Stimulated activated CD4-positive, alpha-beta T cell treated with anti-CD3 and anti-CD28 coated beads, Interleukin-2, amount 100 ng/mL, for 4 hours (primary cell): Measurements from ENCODE around the gene SYCP2.
"Not testable (repeated sequence)": the region's sequence is repeated elsewhere in the genome, so short reads cannot be mapped to it uniquely, and the experiment has no call there.

Experiments
- DNase-seq: peaks from one replicate; pipeline ENCODE4 v3.0.0-alpha.2; 2020; ENCODE audit warnings: low read depth

Gene SYCP2

GRCh38 chr20:59908855-59909254 is 24.6 kb downstream of the SYCP2 start:
- no peak for DNase-seq

DNA sequence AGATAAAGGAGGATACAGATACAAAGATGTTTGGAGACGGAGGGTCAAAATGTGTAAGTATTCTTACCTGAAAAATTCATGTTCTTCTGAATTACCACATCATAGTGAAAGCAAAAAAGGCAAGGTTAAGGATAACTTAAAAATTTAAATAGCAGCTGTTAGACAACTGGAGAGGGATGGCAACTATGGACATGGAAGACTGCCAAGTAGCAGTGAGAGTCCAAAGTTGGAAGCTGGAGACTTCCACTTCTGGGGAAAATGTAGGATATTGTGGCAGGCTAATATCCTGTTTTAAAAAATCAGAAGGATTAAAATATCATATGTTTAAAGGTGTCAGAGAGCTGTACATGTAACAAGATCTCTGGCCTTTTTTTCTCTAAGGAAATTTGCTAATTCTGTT is 29.8 kb downstream of the SYCP2 start:
- DNase-seq = no peak

- DNase-seq = no peak
Measured at GRCh38 chr20:59902470-59902869, 31.0 kb downstream of the SYCP2 start.

GRCh38 chr20:59895908-59896307 is 37.5 kb downstream of the SYCP2 start:
- no peak for DNase-seq

- DNase-seq = no peak
Measured at GRCh38 chr20:59891581-59891980, 41.9 kb downstream of the SYCP2 start.

DNA sequence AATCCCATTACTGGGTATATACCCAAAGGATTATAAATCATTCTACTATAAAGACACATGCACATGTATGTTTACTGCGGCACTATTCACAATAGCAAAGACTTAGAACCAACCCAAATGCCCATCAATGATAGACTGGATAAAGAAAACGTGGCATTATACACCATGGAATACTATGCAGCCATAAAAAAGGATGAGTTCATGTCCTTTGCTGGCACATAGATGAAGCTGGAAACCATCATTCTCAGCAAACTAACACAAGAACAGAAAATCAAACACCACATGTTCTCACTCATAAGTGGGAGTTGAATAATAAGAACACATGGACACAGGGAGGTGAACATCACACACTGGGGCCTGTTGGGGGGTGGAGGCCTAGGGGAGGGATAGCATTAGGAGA is 43.4 kb downstream of the SYCP2 start:
- DNase-seq = not testable (repeated sequence)

- DNase-seq = no peak
Measured at GRCh38 chr20:59888050-59888449, 45.4 kb downstream of the SYCP2 start.

- no peak for DNase-seq
Measured at GRCh38 chr20:59884494-59884893, 48.9 kb downstream of the SYCP2 start.

GRCh38 chr20:59880198-59880597 is 53.2 kb downstream of the SYCP2 start:
- no peak for DNase-seq

- DNase-seq = no peak
Measured at GRCh38 chr20:59873409-59873808, 60.0 kb downstream of the SYCP2 start.

DNA sequence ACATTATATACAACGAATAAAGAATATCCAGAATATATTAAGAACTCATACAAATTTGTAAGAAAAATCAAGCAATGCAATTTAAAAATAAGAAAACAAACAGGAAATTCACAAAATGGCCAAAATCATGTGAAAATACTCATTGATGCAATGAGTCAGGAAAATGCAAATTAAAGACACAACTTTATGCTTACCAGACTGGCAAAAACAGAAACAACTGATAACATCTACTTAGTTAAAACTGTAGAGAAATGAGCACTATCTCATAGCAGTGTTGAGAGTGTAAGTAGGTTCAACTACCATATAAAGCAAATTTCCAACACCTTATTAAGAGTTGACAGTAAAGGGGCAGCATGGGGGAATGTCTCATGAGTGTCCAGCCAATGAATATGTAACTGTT is 62.3 kb downstream of the SYCP2 start:
- DNase-seq = no peak

GRCh38 chr20:59866338-59866737 is 67.1 kb downstream of the SYCP2 start:
- DNase-seq = no peak

DNA sequence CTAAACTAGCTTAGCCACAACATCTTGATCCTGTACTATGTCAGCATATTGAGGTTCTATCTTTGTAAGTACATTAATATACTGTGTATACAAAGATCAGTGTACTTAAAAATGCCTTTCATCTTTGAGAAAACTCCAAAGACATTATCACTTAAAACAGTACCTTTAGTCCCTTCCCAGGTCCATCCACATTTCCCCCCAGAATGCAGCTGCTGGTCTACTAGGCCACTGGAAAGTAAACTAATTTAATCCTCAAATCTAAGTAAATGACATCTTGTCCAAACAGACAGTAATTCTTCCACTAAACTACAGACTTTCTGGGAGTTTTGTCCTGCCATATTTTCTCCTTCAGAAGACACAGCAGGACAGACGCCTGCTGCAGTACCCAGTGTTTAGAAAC is 68.7 kb downstream of the SYCP2 start:
- no peak for DNase-seq

DNA sequence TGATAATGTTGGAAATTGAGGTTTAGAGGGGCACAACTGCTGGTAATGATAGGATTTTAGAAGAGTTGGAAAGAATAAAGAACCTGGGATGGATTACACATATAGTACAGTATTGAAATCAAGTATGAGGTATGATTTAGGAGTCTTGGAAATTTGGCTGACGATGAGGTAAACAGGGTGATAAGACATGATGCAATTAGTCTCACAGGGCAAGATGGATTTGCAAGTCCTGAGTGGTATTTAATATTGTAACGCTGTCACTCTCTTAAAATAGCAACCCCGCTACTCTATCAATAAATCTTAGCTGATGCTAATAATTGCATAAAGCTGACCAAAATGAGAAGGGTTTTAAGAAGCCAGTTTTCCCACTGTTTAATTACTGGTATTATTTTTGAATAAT is 70.4 kb downstream of the SYCP2 start:
- no peak for DNase-seq

DNA sequence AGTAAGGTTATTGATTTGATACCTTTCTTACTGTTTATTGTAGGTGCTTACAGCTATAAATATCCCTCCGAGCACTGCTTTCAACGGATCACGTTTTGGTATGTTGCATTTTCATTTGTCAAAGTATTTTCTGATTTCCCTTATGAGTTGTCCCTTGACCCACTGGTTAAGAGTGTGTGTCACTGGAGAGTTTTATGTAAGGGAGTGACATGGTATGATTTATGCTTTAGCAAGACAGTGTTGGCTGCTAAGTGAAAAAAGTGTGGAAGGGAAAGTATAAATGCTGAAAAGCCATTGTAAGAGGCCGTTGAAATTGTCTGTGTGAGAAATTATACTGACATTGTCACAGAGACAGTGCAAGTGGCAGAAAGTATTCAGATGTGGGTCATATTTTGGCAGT is 72.0 kb downstream of the SYCP2 start:
- DNase-seq = no peak

- no peak for DNase-seq
Measured at GRCh38 chr20:59858425-59858824, 75.0 kb downstream of the SYCP2 start.

DNA sequence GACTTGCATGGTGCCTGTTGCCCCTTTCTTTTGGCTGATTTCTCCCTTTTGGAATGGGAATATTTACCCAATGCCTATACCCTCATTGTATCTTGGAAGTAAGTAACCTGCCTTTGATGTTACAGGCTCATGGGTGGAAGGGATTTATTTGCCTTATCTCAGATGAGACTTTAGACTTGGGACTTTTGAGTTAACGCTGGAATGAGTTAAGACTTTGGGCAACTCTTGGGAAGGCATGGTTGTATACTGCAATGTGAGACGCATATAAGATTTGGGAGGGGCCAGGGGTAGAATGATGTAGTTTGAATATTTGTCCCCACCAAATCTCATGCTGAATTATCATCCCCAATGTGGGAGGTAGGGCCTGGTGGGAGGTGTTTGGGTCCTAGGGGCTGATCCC is 75.5 kb downstream of the SYCP2 start:
- DNase-seq = no peak

GRCh38 chr20:59856941-59857340 is 76.5 kb downstream of the SYCP2 start:
- not testable (repeated sequence) for DNase-seq

- DNase-seq = not testable (repeated sequence)
Measured at GRCh38 chr20:59856526-59856925, 76.9 kb downstream of the SYCP2 start.

GRCh38 chr20:59850018-59850641 is 83.3 kb downstream of the SYCP2 start:
- no peak for DNase-seq

GRCh38 chr20:59848182-59848581 is 85.3 kb downstream of the SYCP2 start:
- DNase-seq = no peak

DNA sequence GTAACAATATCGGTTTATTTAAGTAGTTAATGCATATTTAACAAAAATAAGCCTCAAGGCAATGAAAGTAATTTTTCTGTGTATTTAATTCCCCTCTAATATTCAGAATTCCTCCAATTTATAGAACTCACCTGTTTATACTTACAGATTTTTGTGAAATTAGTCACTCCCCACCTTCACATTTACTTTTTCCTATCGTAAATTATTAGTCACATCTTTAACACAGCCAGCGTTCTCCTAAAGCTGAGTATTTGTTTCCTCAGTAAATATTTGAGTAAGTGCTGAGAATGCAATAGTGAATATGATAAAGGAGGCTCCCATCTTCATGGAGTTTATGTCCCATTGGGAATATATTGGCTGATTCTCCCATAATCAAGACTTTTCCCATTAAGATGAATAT is 88.0 kb downstream of the SYCP2 start:
- no peak for DNase-seq

- no peak for DNase-seq
Measured at GRCh38 chr20:59839400-59839799, 94.0 kb downstream of the SYCP2 start.

DNA sequence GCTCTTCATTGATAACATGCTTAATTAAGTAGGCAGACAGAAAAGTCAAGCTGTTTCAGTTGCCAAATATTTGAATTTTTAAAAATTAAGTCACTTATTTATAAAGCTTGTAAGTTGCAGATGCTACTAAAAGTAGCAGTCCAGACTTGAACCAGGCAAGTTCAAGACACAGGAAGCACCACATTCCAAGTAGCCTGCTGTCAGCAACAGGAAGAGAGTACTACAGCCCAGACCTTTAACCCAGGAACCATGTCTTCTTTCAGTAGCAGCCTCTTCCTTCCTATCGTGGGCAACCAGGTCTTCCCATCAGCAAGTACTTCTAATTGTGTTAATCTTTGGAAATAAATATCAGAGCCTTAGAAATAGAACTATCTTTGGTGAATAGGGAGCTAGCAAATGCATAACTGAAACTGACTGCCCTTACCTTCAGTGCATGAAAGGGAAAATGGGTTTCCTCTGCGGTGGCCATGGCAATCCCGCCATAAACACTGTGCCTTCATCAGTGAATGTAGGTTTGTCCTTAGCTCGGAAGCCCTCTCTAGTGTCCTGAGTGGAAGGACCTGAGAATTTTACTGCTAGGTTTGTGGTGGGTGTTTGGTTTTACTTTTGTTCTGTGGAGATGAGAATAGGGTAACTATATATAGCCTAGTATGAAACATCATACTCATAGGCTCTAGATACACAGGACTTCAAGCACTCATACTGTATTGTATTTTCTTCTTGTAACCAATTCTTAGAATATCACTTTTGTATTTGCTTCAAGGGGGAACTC is 95.6 kb downstream of the SYCP2 start:
- no peak for DNase-seq
